Large intestine (tissue), 12 donors: Measurements from ENCODE around the gene TMEM185A. TPM values are rescaled to one million over a fixed set of nuclear protein-coding genes. Genes with fewer than 3 reads are reported as not detected.
"Not testable (repeated sequence)": the region's sequence is repeated elsewhere in the genome, so short reads cannot be mapped to it uniquely, and the experiment has no call there.

Experiments used
- DNase-seq, 2 donors: peaks; one replicate each; pipeline versions ENCODE4 v3.0.0 to v3.0.0-alpha.2; 2013
- H3K27ac ChIP-seq: one replicate; pipeline ENCODE4 v1.5.1; 2013; ENCODE audit warnings: low read length
- H3K27me3 ChIP-seq: 2 replicates; pipeline ENCODE4 v1.6.1; 2013; ENCODE audit warnings: low read length; ENCODE audit not compliant: control insufficient read depth, insufficient read depth
- H3K36me3 ChIP-seq: 2 replicates; pipeline ENCODE4 v1.6.1; 2013; ENCODE audit warnings: low read length; ENCODE audit not compliant: control insufficient read depth, insufficient read depth
- H3K4me1 ChIP-seq: one replicate; pipeline ENCODE4 v1.6.1; 2013; ENCODE audit warnings: low read length; ENCODE audit not compliant: control insufficient read depth, insufficient read depth
- H3K4me3 ChIP-seq: one replicate; pipeline ENCODE4 v1.5.1; 2013; ENCODE audit warnings: low read length
- H3K9me3 ChIP-seq: one replicate; pipeline ENCODE4 v1.6.1; 2013; ENCODE audit warnings: mild to moderate bottlenecking, low read depth, low read length, moderate library complexity; ENCODE audit not compliant: control insufficient read depth
- WGBS: methylation state at CpG from one replicate; pipeline ENCODE4 v1.1.5; 2013; ENCODE audit warnings: low lambda C conversion rate; ENCODE audit not compliant: insufficient coverage; 5-methylcytosine and 5-hydroxymethylcytosine counted together
- long read RNA-seq, 11 donors: transcript quantifications; one replicate each; lab custom pipeline, GENCODE V29; 2026
- polyA plus RNA-seq: library from polyadenylated mRNA; unstranded; fragments of 120-200 nt; gene quantifications from one replicate; pipeline ENCODE4 v1.2.1, GENCODE V29; 2013

The TMEM185A gene
- polyA plus RNA-seq: 30.5 TPM
- long read RNA-seq, donor 1, partial matches to known transcripts: 0 of 6 reads
- long read RNA-seq, donor 1, other reads (novel, unspliced or antisense): 0 of 6 reads
- long read RNA-seq, donor 2, transcript TMEM185A-207 (7 exons, 2,840 nt): major isoform, 10 of 14 reads
- long read RNA-seq, donor 2, partial matches to known transcripts: 0 of 14 reads
- long read RNA-seq, donor 2, other reads (novel, unspliced or antisense): 0 of 14 reads
- long read RNA-seq, donor 3, transcript TMEM185A-207 (7 exons, 2,840 nt): major isoform, 6 of 11 reads
- long read RNA-seq, donor 3, partial matches to known transcripts: 0 of 11 reads
- long read RNA-seq, donor 3, other reads (novel, unspliced or antisense): 0 of 11 reads
- long read RNA-seq, donor 4: 0 reads
- long read RNA-seq, donor 5, partial matches to known transcripts: 0 of 5 reads
- long read RNA-seq, donor 5, other reads (novel, unspliced or antisense): 0 of 5 reads
- long read RNA-seq, donor 6, partial matches to known transcripts: 0 of 6 reads
- long read RNA-seq, donor 6, other reads (novel, unspliced or antisense): 0 of 6 reads
- long read RNA-seq, donor 7, partial matches to known transcripts: 0 of 3 reads
- long read RNA-seq, donor 7, other reads (novel, unspliced or antisense): 0 of 3 reads
- long read RNA-seq, donor 8, partial matches to known transcripts: 0 of 9 reads
- long read RNA-seq, donor 8, other reads (novel, unspliced or antisense): 0 of 9 reads
- long read RNA-seq, donor 9, partial matches to known transcripts: 0 of 6 reads
- long read RNA-seq, donor 9, other reads (novel, unspliced or antisense): 0 of 6 reads
- long read RNA-seq, donor 10, transcript TMEM185A-207 (7 exons, 2,840 nt): major isoform, 5 of 12 reads
- long read RNA-seq, donor 10, partial matches to known transcripts: 0 of 12 reads
- long read RNA-seq, donor 10, other reads (novel, unspliced or antisense): 0 of 12 reads
- long read RNA-seq, donor 11, partial matches to known transcripts: 0 of 8 reads
- long read RNA-seq, donor 11, other reads (novel, unspliced or antisense): 0 of 8 reads

GRCh38 chrX:149631234-149632165 is at the start of gene TMEM185A:
Gene TMEM185A, minus strand, starts transcription at chrX:149631792. Its CDS starts 212 bp downstream, at chrX:149631580.
- Histone ChIP-seq H3K4me3 (peak within 1 kb of the TSS; percentile 56), H3K36me3 (no peaks in the 10 kb centered on the region), H3K9me3 (no peaks in the 10 kb centered on the region), H3K27me3 (no peaks in the 10 kb centered on the region), H3K27ac (peak within 1 kb of the TSS; percentile 60), H3K4me1 (peaks cover 24% of the 10 kb centered on the region)
- no CpG with 5 or more reads among the region's 102 CpGs for WGBS
- peak; percentile 51 to 80 for DNase-seq

- no peak for DNase-seq
- H3K27ac ChIP-seq: no peak overlapping the region
- no peaks in the 10 kb centered on the region for H3K36me3 ChIP-seq
- H3K9me3 ChIP-seq: no peaks in the 10 kb centered on the region
- no peaks in the 10 kb centered on the region for H3K27me3 ChIP-seq
- no peak overlapping the region for H3K4me3 ChIP-seq
- WGBS: no CpG with 5 or more reads among the region's 2 CpGs
- no peaks in the 10 kb centered on the region for H3K4me1 ChIP-seq
Measured at GRCh38 chrX:149681182-149681581, 49.6 kb upstream of the TMEM185A start.

DNA sequence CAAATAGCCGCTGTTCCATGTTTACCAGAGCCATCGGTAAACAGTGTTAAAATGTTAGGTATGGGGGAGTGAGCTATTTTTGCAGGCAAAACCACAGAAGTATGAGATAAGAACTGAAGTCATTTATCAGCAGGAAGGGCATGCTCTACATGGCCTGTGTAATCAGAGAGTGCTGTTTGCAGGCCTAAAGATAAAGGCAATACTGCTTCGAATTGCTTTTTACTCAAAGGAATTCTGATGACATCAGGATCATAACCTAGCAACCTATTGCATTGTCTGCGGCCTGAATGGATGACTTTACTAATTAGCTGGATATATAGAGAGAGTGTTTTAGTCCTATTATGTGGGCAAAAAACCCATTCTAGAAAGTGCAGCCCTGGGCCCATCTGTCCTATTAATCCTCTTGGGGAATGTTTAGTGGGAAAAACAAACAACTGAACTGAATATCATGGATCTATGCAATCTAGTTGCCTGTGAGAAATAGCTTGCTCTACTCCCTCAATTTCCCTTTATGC is 47.6 kb upstream of the TMEM185A start:
- DNase-seq: not testable (repeated sequence)
- WGBS: no CpG with 5 or more reads among the region's 4 CpGs

DNA sequence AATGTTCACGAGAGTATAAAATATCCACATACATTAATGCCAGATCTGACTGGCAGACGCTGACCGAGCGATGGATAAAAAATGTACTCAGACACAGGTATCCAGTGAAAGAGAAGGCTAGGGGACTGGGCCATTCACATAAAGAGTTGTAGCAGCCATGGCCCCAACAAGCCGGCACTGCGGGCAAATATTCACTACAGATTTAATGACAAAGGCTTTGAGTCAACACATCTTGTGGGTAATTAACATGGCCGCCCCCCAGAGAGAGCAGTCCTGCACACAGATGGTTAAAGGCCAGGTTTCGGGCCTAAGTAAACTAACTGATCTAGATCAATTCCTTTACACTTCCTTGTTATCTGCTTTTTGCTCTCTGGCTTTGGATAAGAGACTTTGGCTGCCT is 44.0 kb upstream of the TMEM185A start:
- not testable (repeated sequence) for H3K9me3 ChIP-seq, DNase-seq, H3K4me3 ChIP-seq, H3K27ac ChIP-seq, H3K27me3 ChIP-seq, H3K36me3 ChIP-seq, H3K4me1 ChIP-seq
- no CpG with 5 or more reads among the region's 8 CpGs for WGBS

More for the DNA sequence above, 47.6 kb upstream of the TMEM185A start:
- H3K4me1 ChIP-seq, H3K27me3 ChIP-seq, H3K27ac ChIP-seq, H3K36me3 ChIP-seq, H3K4me3 ChIP-seq, H3K9me3 ChIP-seq: not testable (repeated sequence)

DNA sequence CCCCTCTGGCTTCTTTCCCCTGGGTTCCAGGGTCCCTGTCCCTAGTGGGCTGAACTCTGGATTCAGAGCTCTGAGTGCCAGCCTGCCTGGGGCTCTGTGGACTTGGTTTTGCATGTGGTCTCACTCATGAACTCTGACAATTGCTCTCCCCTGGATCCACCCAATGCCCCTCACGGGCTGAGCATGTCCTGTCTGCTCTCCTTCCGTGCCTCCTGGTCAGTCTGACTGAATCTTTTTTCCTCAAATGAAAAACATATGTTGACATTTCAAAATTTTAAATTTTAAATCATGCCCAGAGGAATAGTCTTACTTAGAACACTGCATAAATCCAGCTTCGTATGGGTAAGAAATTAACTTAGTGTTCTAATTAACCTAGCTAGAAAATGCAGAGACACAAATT is 43.5 kb upstream of the TMEM185A start:
- WGBS: no CpG with 5 or more reads among the region's 3 CpGs
- not testable (repeated sequence) for DNase-seq, H3K27me3 ChIP-seq

GRCh38 chrX:149660613-149661012 is 29.0 kb upstream of the TMEM185A start:
- DNase-seq, H3K27ac ChIP-seq, H3K27me3 ChIP-seq, H3K36me3 ChIP-seq, H3K9me3 ChIP-seq, H3K4me3 ChIP-seq, H3K4me1 ChIP-seq: not testable (repeated sequence)
- no CpG with 5 or more reads among the region's 6 CpGs for WGBS

More for the DNA sequence above, 43.5 kb upstream of the TMEM185A start:
- H3K27ac ChIP-seq, H3K36me3 ChIP-seq, H3K4me3 ChIP-seq, H3K4me1 ChIP-seq, H3K9me3 ChIP-seq: not testable (repeated sequence)

GRCh38 chrX:149656260-149656884 is 24.8 kb upstream of the TMEM185A start:
- not testable (repeated sequence) for H3K4me1 ChIP-seq, H3K36me3 ChIP-seq, H3K27ac ChIP-seq, H3K27me3 ChIP-seq, H3K4me3 ChIP-seq, DNase-seq, H3K9me3 ChIP-seq
- WGBS: no CpG with 5 or more reads among the region's 5 CpGs

- no peaks in the 10 kb centered on the region for H3K27me3 ChIP-seq
- no peak overlapping the region for H3K27ac ChIP-seq
- H3K4me1 ChIP-seq: no peaks in the 10 kb centered on the region
- H3K36me3 ChIP-seq: no peaks in the 10 kb centered on the region
- H3K4me3 ChIP-seq: no peak overlapping the region
- DNase-seq: no peak
- no CpG with 5 or more reads among the region's 16 CpGs for WGBS
- no peaks in the 10 kb centered on the region for H3K9me3 ChIP-seq
Measured at GRCh38 chrX:149652232-149652981, 20.8 kb upstream of the TMEM185A start.

- no peak for DNase-seq
- no peaks in the 10 kb centered on the region for H3K4me1 ChIP-seq
- H3K27ac ChIP-seq: no peak overlapping the region
- H3K27me3 ChIP-seq: no peaks in the 10 kb centered on the region
- no peaks in the 10 kb centered on the region for H3K9me3 ChIP-seq
- H3K36me3 ChIP-seq: no peaks in the 10 kb centered on the region
- H3K4me3 ChIP-seq: no peak overlapping the region
- WGBS: no CpG with 5 or more reads among the region's 5 CpGs
Measured at GRCh38 chrX:149650162-149650561, 18.6 kb upstream of the TMEM185A start.
